BLaER1 treated with 17β-estradiol and CSF1 and Interleukin-3, amounts not matched to agents 10 nM and 100 nM (cell line): Measurements from ENCODE around the gene MAX.
"Not testable (repeated sequence)": the region's sequence is repeated elsewhere in the genome, so short reads cannot be mapped to it uniquely, and the experiment has no call there.

ENCODE experiments used
- H3K27ac ChIP-seq, 11 experiments: shearing (Covaris generic); formaldehyde crosslinking; 2 replicates each; pipeline ENCODE4 v1.8.1; 2022
- H3K27me3 ChIP-seq, 11 experiments: shearing (Covaris generic); formaldehyde crosslinking; 2 replicates each; pipeline ENCODE4 v1.8.1; 2022
- H3K36me3 ChIP-seq, 11 experiments: shearing (Covaris generic); formaldehyde crosslinking; 2 replicates each; pipeline ENCODE4 v1.8.1; 2022
- H3K4me1 ChIP-seq, 10 experiments: shearing (Covaris generic); formaldehyde crosslinking; 2 replicates each; pipeline ENCODE4 v1.8.1; 2022
- H3K4me2 ChIP-seq, 11 experiments: shearing (Covaris generic); formaldehyde crosslinking; 2 replicates each; pipeline ENCODE4 v1.8.1; 2022
- H3K4me3 ChIP-seq, 10 experiments: shearing (Covaris generic); formaldehyde crosslinking; 2 replicates each; pipeline ENCODE4 v1.8.1; 2022
- H3K9ac ChIP-seq, 11 experiments: shearing (Covaris generic); formaldehyde crosslinking; 2 replicates each; pipeline ENCODE4 v1.8.1; 2022
- H3K9me3 ChIP-seq, 11 experiments: shearing (Covaris generic); formaldehyde crosslinking; replicated peaks in 1 of 11; 2 replicates each; pipeline ENCODE4 v1.8.1; 2022
- H4K20me1 ChIP-seq, 11 experiments: shearing (Covaris generic); formaldehyde crosslinking; 2 replicates each; pipeline ENCODE4 v1.8.1; 2022
- Cebpa-rat ChIP-seq, 11 experiments: shearing (Covaris generic); IDR thresholded peaks; 2 replicates each; pipeline ENCODE4 v1.8.1; 2022

Gene MAX

DNA sequence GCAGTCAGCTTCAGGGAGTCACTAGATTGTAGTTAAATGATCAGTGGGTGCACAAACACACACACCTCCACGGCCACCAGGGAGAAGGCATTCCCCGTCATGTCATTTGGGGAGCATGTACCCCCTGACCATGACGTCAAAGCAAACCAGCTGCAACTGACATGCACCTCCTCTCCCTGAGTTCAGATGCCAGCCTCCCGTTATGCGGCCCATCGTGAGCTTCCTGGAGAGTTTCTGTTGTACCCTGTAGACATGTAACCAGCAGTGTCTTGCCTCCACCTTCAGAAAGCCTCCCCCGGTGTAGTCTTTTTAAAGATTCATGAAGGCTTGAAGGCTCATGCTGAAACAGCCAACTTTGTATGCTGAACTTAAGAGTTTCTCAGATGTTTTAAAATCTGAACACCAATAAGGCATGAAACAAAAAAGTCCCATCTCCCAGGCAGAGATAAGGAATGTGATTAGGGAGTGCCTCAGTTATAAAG lies 60.8 kb downstream of the MAX start:
- H3K9ac ChIP-seq, result no peak overlapping the region

DNA sequence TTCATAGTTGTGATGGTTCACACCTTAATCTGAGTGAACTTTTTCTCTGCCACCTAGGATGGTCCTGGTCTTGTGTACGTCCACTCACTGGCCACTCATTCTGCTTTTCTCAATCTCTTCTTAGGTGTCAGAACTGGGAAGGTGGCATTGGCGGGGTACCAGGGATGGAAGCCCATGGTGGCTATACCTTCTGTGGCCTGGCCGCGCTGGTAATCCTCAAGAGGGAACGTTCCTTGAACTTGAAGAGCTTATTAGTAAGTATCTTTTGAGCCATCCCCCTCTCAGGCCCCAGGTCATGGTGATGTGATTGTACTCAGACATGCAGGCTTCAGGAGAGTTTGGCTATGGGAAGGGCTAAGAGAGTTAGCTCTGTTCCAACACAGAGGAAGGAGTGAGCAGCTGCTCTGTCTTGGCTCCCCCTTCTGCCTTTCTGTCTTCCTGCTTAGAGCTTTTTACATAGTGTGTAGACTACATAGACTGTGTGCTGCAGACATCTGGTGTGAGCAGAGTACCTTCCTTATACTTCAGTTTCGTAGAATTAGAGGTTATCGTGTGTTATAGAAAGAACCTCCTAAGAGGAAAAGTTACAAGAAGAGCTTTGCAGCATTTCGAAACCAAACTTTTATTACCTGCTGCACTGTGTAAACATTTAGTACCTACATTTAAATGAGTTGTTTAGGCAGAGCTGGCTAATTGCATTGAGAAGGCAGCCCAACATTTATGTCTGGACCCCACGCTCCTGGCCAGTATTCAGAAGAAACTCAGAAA lies 61.5 kb downstream of the MAX start:
- no peaks in the 10 kb centered on the region for H3K9me3 ChIP-seq
- H3K36me3 ChIP-seq, result peaks cover 14 to 73% (median 44%) of the 10 kb centered on the region in 11 experiments
- H3K4me3 ChIP-seq, result no peak overlapping the region
- no peak overlapping the region for H3K4me2 ChIP-seq
- no peak overlapping the region for H3K9ac ChIP-seq
- no peak for TF ChIP-seq Cebpa-rat (IDR thresholded peaks at IDR 0.05)
- H3K27me3 ChIP-seq, result no peaks in the 10 kb centered on the region
- H3K27ac ChIP-seq, result no peak overlapping the region
- H4K20me1 ChIP-seq, result no peaks in the 10 kb centered on the region
- peaks cover 11 to 47% (median 35%) of the 10 kb centered on the region in 10 experiments for H3K4me1 ChIP-seq

More for the DNA sequence above, 60.8 kb downstream of the MAX start:
- H4K20me1 ChIP-seq, result no peaks in the 10 kb centered on the region
- H3K4me3 ChIP-seq, result no peak overlapping the region
- no peak overlapping the region for H3K4me2 ChIP-seq
- no peaks in the 10 kb centered on the region for H3K27me3 ChIP-seq
- H3K36me3 ChIP-seq, result peaks cover 14 to 73% (median 44%) of the 10 kb centered on the region in 11 experiments
- no peak overlapping the region for H3K27ac ChIP-seq
- H3K4me1 ChIP-seq, result peaks cover 11 to 54% (median 35%) of the 10 kb centered on the region in 10 experiments
- no peaks in the 10 kb centered on the region for H3K9me3 ChIP-seq
- no peak for TF ChIP-seq Cebpa-rat (IDR thresholded peaks at IDR 0.05)

DNA sequence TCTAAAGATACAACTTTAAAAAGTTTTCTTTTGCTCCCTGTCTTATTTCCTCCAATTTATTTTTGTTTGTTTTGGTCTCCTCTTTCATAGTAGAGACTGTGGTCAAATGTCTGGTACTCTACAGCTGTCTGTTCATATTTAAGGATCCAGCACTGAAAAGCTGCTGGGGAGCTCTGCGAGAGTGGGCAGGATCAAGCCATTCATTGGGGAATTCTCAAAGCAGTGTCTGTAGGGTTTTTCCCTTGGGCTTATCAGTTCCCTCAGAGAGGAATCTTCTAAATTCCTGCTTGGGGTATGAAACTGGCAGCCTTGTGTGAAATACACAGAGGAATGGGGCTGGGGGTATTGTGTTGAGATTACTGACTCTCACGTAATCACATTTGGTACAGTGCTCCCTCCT lies 63.4 kb downstream of the MAX start:
- Histone ChIP-seq H3K9ac (no peak overlapping the region), H3K4me1 (peaks cover 11 to 30% (median 24%) of the 10 kb centered on the region in 10 experiments), H3K27me3 (no peaks in the 10 kb centered on the region), H3K27ac (no peak overlapping the region), H3K4me3 (no peak overlapping the region), H3K4me2 (peak overlapping the region in 7 of 11 experiments; percentile 13 to 56 (median 37); a peak in 10 of 22 replicates), H3K9me3 (no peaks in the 10 kb centered on the region), H3K36me3 (peaks cover 15 to 76% (median 36%) of the 10 kb centered on the region in 11 experiments), H4K20me1 (no peaks in the 10 kb centered on the region)
- TF ChIP-seq Cebpa-rat (IDR thresholded peaks at IDR 0.05), result no peak

DNA sequence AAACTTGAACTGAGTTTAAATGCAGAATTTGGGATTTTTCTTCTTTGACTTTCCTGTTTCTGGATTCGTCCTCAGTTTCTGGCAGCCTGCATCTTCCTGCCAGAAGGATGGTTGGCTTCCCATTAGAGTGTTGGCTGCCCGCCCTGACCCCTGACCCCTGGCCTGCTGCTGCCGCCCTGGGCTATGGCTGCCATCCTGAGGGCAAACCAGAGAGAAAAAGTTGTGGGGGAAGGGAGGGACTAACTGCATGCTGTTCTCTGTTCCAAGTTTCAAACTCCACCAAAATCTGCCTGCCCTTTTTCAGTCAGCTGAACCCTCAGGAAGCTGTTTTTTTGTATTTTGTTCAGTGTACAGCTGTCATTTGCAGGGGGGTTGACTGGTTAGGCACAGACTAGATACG lies 67.3 kb downstream of the MAX start:
- H3K4me1 ChIP-seq, result peaks cover 4 to 12% (median 9%) of the 10 kb centered on the region in 10 experiments; a peak in 15 of 20 replicates
- no peak for TF ChIP-seq Cebpa-rat (IDR thresholded peaks at IDR 0.05)
- no peak overlapping the region for H3K27ac ChIP-seq
- peaks cover 19 to 79% (median 49%) of the 10 kb centered on the region in 11 experiments for H3K36me3 ChIP-seq
- no peaks in the 10 kb centered on the region for H4K20me1 ChIP-seq
- H3K4me3 ChIP-seq, result no peak overlapping the region
- no peaks in the 10 kb centered on the region for H3K9me3 ChIP-seq
- no peak overlapping the region for H3K9ac ChIP-seq
- H3K27me3 ChIP-seq, result no peaks in the 10 kb centered on the region
- H3K4me2 ChIP-seq, result no peak overlapping the region

GRCh38 chr14:65034021-65034420 lies 68.3 kb downstream of the MAX start:
- H3K4me3 ChIP-seq, result no peak overlapping the region
- no peak for TF ChIP-seq Cebpa-rat (IDR thresholded peaks at IDR 0.05)
- no peak overlapping the region for H3K4me2 ChIP-seq
- no peak overlapping the region for H3K27ac ChIP-seq
- peaks cover 2 to 10% (median 7%) of the 10 kb centered on the region in 10 experiments; a peak in 15 of 20 replicates for H3K4me1 ChIP-seq
- H3K9me3 ChIP-seq, result no peaks in the 10 kb centered on the region
- H3K36me3 ChIP-seq, result peaks cover 26 to 81% (median 54%) of the 10 kb centered on the region in 11 experiments
- no peaks in the 10 kb centered on the region for H4K20me1 ChIP-seq
- H3K9ac ChIP-seq, result no peak overlapping the region
- H3K27me3 ChIP-seq, result no peaks in the 10 kb centered on the region

GRCh38 chr14:65033181-65033580 lies 69.1 kb downstream of the MAX start:
- no peak for TF ChIP-seq Cebpa-rat (IDR thresholded peaks at IDR 0.05)
- Histone ChIP-seq H3K27ac (no peak overlapping the region), H3K27me3 (no peaks in the 10 kb centered on the region), H3K4me2 (no peak overlapping the region), H3K9me3 (no peaks in the 10 kb centered on the region), H3K4me3 (no peak overlapping the region), H3K9ac (no peak overlapping the region), H3K4me1 (peaks cover 0 to 1% (median 0%) of the 10 kb centered on the region in 10 experiments; a peak in 2 of 20 replicates), H4K20me1 (no peaks in the 10 kb centered on the region), H3K36me3 (peaks cover 32 to 90% (median 61%) of the 10 kb centered on the region in 11 experiments)

- Histone ChIP-seq H3K9me3 (no peaks in the 10 kb centered on the region), H4K20me1 (no peaks in the 10 kb centered on the region), H3K27ac (no peak overlapping the region), H3K27me3 (no peaks in the 10 kb centered on the region), H3K4me1 (no peaks in the 10 kb centered on the region), H3K9ac (no peak overlapping the region), H3K4me2 (no peak overlapping the region), H3K4me3 (no peak overlapping the region), H3K36me3 (peaks cover 41 to 92% (median 69%) of the 10 kb centered on the region in 11 experiments)
- no peak for TF ChIP-seq Cebpa-rat (IDR thresholded peaks at IDR 0.05)
These were observed 70.0 kb downstream of the MAX start for GRCh38 chr14:65032319-65032718.

GRCh38 chr14:65031321-65031720 lies 71.0 kb downstream of the MAX start:
- H3K27ac ChIP-seq, H3K4me1 ChIP-seq, H3K9ac ChIP-seq, H3K27me3 ChIP-seq, H3K4me3 ChIP-seq, H3K9me3 ChIP-seq, H3K4me2 ChIP-seq, H4K20me1 ChIP-seq: not testable (repeated sequence)
- TF ChIP-seq Cebpa-rat (IDR thresholded peaks at IDR 0.05), result peak in 6 of 11 experiments; percentile 8 to 70 (median 18); a peak in 6 of 22 replicates
- peaks cover 48 to 98% (median 78%) of the 10 kb centered on the region in 11 experiments for H3K36me3 ChIP-seq

DNA sequence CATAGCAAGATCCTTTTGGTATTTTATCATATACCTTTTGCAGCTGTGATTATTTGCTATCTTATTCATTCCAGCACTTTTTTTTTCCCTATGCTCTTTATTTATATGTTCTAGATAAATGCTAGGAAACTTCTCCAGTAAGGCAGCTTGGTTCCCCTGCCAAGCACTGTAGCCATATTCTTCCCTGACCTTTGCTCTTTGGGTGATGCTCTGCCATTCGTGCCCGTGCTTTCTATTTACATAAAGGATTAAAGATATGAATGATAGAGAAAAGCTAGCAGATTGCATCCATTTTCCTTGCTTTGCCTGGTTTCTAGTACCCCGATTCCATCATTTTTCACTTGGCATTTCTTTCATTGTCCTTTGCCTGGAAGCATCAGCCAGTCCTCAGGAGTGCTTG lies 73.4 kb downstream of the MAX start:
- Histone ChIP-seq H3K9me3 (no peaks in the 10 kb centered on the region), H3K4me3 (no peak overlapping the region), H3K27ac (no peak overlapping the region), H3K4me2 (no peak overlapping the region), H4K20me1 (no peaks in the 10 kb centered on the region), H3K36me3 (peaks cover 48 to 100% (median 77%) of the 10 kb centered on the region in 11 experiments), H3K4me1 (no peaks in the 10 kb centered on the region), H3K9ac (no peak overlapping the region), H3K27me3 (no peaks in the 10 kb centered on the region)
- no peak for TF ChIP-seq Cebpa-rat (IDR thresholded peaks at IDR 0.05)
